CD1c-positive myeloid dendritic cell (primary cell): ENCODE data around the gene APCDD1L.
"Not testable (repeated sequence)": the region's sequence is repeated elsewhere in the genome, so short reads cannot be mapped to it uniquely, and the experiment has no call there.

Experiments used
- DNase-seq: peaks from one replicate; pipeline ENCODE4 v3.0.0-alpha.2; 2016; ENCODE audit errors: extremely low spot score

Gene APCDD1L

DNA sequence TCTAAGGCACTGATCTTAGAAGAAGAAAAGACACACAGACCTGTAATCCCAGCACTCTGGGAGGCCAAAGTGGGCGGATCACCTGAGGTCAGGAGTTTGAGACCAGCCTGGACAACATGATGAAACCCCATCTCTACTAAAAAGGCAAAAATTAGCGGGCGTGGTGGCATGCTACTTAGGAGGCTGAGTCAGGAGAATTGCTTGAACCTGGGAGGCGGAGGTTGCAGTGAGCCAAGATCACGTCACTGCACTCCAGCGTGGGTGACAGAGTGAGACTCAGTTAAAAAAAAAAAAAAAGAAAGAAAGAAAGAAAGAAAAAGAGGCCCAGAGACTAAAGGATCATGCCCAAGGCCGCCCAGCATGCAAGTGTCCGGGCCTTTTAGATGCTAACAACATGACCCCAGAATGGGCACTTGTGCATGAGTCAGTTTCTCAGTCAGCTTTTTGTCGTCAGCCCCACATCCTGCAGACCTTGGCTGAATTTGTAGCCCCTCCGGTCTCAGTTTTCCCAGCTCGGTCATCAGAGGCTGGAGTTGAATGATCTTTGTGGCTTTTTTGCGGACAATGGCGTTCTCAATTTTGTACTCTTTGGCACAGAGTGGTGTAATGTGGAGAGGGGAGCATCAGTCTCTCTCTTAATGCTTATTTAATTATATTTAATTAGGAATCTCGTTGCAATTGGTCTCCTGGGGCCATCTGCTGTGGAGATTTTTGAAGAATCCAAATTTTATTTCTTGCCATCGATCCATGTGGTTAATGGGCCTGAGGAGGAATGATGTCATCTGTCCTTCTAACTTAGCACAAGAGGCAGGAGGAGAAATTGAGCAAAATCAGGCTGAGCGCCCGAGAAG lies 30.6 kb upstream of the APCDD1L start:
- DNase-seq: no peak

DNA sequence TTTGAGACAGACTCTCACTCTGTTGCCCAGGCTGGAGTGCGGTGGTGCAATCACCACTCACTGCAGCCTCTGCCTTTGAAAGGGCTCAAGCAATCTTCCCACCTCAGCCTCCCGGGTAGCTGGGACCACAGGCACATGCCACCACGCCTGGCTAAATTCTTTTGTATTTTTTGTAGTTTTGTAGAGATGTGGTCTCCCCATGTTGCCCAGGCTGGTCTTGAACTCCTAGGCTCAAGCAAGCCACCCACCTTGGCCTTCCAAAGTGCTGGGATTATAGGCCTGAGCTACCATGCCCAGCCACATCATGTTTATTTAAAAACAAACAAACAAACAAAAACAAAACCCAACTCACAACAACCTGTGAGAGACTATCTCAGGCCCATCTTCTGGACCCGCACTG lies 29.7 kb upstream of the APCDD1L start:
- no peak for DNase-seq

DNA sequence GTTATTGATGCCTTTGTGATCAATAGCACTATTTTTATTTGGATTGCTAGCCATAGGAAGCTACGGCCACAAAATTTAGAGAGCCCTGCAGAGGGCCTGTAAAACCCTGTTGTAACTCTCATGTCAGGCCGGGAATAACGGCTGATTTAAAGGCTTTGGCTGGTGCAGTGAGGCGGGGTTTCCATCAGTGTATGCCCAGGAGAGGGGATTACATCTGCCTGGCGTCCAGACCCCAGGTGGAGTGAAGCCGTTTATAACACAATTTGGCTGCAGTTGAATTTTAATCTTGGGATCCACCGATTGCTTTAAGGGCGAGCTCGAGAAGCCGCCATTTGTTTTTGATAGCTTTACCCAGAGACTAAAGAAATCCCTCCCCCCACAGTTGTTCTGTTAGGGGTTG lies 29.1 kb upstream of the APCDD1L start:
- no peak for DNase-seq

DNA sequence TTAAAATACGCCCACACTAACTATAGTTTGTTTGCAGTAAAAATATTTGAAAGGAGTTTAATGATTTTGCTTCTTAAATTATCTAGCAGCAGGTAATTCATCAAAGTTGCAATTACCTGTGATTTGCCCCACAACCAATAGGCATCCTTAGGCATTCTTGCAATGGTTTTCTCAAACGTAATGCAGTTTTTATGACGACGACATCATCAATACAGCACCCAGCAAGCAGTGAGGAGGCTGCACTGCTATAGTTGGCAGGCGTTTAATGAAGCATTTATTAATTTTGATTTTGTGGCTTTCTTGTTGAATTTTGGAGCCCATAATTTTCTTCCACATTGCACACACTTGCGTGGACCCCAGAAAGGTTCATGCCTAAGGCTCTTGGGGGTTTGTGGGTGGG lies 28.1 kb upstream of the APCDD1L start:
- DNase-seq: no peak

DNA sequence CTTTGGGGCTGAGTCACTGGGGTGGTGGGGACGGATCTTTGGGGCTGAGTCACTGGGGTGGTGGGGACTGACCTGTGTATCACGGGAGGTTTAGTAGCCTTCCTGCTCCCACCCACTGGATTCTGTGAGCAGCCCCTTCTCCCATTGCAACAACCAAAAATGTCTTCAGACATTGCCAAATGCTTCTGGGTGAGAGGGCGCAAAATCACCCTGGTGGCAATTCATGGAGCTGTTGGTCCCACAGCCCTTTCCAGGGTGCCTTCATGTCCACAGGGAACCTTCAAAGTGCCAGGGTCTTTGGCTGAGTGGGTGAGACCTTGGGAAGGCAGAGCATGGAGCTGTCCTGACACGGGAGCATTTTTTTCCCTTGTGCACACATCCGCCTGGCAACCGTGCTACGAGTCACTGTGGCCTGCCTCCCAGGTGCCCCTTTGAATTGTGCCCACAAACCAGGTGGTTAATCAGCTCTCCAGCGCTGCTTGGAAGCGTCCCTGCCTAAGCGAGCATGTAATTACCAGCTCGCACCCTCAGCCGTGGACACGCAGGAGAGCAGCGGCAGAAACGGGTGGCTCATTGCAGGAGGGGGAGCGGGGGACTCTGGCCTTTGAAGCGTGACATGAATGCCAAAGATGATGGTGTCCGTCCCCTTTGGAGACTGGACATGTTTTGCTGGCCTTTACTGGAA lies 27.4 kb upstream of the APCDD1L start:
- peak; percentile 19 for DNase-seq

DNA sequence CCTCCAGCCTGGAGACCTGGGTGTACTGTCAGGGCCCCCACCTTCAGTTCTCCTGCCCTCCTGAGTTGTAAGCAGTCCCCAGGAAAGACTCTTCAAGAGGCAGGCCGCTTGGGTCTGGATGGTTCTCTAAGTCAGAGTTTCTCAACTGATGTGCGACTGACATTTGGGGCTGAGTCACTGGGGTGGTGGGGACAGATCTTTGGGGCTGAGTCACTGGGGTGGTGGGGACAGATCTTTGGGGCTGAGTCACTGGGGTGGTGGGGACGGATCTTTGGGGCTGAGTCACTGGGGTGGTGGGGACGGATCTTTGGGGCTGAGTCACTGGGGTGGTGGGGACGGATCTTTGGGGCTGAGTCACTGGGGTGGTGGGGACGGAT lies 26.8 kb upstream of the APCDD1L start:
- not testable (repeated sequence) for DNase-seq

DNA sequence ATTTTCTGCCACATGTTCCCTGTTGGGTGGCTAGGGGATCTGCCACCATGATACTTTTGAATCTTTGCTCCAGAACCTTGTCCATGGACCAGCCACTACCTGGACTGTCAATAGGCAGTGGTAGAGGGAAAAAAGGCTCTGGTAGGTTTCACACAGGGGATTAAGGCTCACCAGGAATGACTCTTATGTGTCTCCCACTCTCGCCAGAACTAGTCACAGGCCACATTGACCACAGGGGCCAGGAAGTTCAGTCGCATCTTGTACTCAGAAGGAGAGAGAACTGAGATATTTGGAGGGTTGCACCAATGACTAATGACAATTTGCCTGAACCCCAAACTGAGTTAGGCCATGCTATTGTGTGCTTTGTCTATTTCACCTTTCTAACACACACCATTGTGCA lies 23.6 kb upstream of the APCDD1L start:
- no peak for DNase-seq

DNA sequence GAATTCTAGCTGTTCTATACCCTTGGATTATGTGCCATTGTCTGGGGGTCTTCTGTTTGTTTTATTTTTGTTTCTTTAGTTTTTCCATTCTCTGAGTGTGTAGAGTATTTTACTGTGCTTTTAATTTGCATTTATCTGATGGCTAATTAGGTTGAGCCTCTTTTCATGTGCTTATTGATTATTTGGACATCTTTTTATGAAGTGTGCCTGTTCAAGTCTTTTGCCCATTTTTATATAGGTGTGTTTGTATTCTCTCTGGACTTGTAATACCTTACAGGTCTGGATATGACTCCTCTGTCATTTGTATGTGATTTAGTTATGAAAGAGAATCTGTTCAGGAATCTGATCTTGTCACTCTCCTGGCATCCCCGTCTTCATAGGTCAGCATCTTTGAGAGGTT lies 22.6 kb upstream of the APCDD1L start:
- no peak for DNase-seq

DNA sequence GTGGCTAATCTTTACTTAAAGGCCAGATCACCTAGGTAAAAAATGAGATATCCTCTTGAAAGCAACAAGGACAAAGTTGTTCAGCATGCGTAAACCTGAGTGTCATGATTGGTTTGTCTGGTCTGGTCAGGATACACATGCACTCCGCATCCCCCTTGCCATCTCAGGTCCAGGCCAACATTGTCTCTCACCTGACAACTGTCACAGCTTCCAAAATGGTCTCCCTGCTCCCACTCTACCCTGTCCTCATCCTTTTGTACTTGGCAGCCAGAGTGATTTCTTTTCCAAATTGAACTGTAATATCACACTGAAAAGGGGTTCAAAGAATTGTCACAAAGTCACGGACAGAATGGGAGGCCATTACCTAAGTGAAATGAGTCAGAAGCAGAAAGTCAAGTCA lies 21.1 kb upstream of the APCDD1L start:
- DNase-seq: no peak

DNA sequence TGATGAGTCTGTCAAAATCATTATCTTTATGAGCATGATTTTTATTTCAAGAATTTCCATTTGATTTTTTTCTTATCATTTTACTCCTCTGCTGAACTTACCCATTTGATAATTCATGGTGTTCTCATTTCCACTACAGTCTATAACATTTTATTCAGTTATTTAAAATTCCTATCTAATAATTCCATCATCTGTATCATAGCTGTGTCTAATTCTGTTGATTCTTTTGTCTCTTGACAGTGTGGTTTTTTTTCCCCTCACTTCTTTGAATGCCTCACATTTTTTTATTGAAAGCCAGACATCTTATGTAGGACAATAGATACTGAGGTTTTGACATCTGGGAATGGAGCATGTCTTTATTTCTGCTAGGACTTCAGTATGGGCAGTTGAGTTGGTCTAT lies 16.5 kb upstream of the APCDD1L start:
- DNase-seq: no peak

DNA sequence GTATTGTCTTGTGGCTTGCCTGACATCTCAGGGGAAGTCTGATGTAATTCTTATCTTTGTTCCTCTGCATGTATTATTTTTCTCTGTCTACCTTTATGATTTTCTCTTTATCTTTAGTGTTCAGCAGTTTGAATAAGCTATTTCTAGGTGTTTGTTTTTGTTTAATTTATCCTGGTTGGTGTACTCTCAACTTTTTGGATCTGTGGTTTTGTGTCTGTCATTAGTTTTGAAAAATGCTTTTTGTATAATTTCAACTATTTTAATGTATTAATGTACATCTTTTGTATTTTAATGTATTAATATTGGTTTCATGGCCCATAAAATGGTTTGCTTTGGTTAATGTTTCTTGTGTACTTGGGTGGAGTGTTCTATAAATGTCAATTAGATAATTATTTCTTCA lies 15.9 kb upstream of the APCDD1L start:
- no peak for DNase-seq

DNA sequence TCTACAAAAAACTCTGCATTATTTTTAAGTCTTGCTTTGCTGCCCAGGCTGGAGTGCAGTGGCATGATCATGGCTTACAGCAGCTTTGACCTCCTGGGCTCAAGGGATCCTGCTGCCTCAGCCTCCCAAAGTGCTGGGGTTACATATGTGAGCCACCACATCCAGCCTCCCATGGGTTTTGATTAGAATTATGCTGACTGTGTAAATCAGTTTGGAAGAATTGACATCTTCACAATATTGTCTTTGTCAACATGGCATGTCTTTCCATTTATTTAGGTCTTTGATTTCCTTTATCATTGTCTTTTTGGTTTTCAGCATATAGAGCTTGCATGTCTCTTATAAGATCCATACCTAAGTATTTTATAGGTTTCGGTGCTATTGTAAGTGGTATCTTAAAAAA lies 13.2 kb upstream of the APCDD1L start:
- no peak for DNase-seq

DNA sequence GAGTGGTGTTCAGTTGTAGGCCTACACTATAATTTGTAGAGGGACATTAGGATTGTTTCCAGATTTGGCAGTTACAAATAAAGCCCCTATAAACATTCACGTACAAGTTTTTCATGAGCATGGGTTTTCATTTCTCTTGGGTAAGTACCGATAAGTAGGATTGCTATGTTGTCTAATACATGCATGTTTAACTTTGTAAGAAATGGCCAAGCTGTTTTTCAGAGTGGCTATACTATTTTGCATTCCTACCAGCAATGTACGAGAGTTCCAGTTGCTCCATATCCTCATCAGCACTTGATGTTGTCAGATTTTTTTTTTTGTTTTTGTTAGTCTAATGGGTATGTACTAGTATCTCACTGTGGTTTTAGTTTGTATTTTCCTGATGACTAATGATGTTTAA lies 11.2 kb upstream of the APCDD1L start:
- no peak for DNase-seq

DNA sequence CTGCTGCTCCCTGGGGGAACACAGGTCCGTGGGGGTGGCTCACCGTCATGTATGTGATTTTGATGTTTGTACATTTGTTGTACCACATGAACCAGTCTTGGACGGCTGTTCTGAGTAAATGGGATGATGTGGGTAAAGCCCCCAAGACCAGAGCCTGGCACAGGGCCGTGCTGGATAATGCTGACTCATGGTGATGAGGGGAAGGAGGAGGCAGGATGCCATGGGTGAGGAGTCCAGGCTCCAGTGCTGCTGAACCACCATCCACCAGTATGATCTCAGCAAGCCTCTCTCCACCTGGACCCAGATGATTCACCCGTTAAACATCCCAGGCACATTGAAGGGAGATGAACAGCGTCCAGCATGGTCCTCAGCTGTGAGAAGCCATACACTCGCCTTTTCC lies 9.6 kb upstream of the APCDD1L start:
- DNase-seq: no peak

DNA sequence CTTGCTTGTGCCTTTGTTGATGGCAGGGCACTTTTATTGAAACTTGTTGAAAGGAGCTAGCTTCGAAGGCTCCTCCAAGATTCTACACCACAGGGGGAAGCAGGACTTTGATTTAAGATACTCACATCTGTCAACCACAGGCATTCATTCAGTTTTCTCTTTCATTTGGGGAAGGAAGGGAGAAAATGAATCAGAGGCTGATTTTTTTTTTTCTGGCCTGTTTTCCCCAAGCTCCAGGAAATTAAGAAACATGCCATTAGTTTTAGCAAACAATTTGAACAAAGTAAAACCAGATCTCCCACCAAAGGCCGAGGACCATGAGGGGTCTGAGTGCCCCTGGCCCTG lies 8.7 kb upstream of the APCDD1L start:
- no peak for DNase-seq

DNA sequence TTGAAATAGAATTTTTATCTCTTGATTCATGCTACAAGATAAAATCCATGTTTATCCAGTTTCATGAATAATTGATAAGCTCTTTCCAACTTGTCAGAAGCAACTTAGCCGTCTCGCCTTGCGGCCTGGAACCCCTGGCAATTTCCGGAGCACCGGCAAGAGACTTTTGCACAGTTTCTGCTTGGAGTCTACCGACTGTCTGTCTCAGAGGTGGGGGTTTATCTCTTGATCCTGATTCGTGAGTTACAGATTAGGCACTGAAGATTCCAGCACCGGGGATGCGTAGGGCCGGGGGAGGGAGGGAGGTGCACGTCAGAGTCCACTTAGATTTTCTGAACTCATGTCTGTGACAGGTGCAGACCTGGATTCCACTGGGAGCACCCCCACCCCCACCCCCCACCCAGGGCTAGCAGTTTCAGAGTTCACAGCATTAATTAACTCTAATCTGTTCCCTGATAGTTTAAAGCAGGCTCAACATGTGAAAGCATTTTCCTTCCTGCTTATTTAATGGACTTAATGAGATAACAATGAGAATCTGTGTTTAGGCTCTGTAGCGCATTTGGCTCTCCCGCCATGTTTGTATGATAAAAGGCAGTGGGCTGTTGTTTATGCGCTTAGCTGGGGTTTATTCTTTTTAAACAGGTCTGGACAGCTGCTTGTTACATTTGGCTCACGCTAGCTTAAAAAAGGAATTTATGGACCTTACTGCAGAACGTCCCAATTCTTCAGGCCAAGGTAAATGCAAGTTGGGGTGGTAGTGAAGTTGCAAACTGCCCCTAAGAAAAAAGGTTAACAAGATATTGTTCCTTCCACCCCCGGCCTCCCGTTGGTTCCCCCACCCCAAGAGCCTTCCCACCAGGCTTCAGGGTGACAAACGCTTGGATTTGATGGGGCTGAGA lies 8.1 kb upstream of the APCDD1L start:
- DNase-seq: no peak

DNA sequence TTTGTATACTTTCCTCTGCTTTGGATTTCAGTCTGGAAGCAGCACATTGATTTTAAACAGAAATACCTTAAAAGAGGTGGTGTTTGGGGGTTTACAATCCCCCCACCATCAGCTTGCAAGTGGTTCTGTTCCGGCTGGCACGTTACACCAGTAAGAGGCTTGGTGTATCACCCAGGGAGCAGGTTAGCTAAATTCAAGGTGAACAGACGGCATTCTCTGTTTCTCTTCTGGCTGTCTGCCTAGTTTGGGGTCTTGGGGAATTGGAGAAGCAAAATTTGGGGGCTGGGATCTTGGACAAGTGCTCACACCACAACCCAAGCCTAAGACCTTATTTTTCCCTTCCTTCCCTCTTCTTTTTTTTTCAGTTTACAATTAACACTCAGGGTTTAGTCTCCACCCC lies 7.5 kb upstream of the APCDD1L start:
- DNase-seq: no peak

DNA sequence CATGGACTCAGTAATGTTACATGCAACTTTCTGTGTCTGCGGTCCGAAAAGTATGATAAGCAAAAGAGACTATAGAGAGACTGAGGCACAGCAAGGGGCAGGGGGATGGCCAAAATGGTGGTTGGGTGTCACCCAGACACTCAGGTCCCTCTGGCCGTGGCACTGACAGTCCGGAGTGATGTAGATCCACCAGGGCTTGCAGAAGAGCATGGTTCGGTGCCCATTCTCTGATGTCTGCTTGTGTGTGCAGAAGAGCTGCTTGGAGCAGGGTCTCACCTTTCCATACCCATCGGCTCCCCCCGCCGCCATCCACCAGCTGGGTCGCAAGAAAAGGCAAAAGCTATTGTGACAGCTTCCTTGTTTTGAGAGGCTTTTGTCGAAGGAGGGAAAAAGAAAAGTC lies 6.6 kb upstream of the APCDD1L start:
- DNase-seq: no peak

DNA sequence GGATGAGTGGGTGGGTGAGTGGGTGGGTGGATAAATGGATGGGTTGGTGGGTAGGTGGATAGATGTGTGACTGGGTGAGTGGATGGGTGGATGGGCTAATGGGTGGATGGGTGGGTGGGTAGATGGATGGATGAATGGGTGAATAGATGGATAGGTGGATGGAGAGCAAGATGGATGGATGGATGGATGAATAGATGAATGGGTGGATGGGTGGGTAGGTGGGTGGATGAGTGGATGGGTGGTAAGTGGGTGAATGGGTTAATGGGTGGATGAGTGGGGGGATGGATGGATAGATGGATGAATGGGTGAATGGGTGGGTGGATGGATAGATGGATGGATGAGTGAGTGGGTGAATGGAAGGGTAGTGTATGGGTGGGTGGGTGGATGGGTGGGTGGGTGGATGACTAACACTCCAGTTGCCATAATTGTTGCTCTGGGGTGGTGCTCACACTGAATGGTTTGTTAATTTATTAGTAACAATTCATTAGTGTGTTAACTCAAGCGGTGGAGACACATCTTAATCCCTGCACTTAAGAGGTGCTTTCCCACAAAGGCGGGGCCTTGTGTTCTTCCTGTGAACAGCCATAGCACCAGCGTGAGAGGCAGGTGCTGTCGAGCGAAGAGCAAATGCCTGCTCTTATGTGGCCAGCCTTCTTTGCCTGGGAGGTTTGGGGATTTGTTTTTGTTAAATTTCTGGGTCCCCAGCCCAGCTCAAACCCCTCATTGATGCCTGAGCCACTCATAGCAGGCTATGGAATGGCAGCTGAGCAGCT lies 4.9 kb upstream of the APCDD1L start:
- DNase-seq: no peak

DNA sequence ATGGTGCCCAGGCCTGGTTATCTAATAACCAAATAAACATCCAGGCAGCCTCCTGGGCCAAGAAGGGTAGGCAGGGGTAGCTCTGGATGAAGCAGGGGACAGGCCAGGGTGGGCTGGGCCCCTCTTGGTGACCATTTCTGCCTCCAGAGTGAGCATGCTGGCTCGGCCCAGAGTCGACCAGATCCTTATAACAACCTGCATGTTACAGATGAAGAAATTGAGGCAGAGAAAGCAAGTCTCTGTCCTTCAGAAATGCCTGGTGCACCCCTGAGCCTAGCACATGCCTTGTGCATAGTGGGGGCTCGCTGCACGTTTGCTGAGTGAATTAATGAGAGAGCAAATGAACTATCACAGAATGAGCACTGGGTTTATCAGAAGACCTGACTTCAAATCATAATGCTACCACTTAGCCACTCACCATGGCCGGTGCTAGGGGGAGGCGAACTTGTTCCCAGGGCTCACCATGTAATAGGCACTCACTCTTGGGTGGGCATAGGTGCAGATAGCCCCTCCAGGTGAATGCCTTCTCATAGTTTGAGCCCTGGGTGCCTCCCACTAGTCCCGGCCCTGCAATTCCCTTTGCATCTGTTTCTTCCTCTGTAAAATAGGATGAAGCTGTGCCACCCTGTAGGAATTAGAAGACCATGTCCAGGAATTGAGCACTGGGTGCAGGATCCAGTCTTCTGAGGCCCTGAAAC lies 3.8 kb upstream of the APCDD1L start:
- DNase-seq: no peak

DNA sequence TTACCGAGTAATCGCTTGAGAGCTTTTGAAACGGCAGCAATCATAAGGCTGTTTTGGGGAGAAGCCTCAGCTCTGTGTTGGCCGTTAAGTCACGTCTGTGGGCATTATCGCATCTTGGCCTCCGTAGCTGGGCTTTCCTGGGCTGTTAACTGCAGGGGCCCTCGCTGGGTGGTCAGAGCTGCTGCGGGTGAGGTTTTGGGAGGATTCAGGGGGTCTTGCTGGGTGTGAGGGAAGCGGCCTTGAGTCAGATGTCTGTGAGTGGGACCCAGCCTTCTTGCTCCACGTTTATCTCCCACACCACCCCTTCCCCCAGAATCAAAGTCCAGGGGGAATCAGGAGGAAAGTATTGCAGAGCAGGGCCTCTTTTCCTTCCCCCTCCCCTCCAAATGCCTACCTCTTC lies 3.2 kb upstream of the APCDD1L start:
- DNase-seq: no peak
